H9 (cell line): ENCODE measurements around the gene DCDC2C. TPM values are rescaled to one million over a fixed set of nuclear protein-coding genes. Genes with fewer than 3 reads are reported as not detected.

Source experiments
- DNase-seq: peaks from one replicate; pipeline ENCODE4 v3.0.0-alpha.2; 2017
- H2AFZ ChIP-seq: one replicate; pipeline ENCODE4 v1.6.1; 2013; ENCODE audit warnings: mild to moderate bottlenecking, low read length, control low read depth, moderate library complexity
- H2AK5ac ChIP-seq: 2 replicates; pipeline ENCODE4 v1.6.1; 2013; ENCODE audit warnings: low read length, control low read depth, mixed read lengths; ENCODE audit not compliant: insufficient read length
- H2BK120ac ChIP-seq: one replicate; pipeline ENCODE4 v1.6.1; 2013; ENCODE audit warnings: low read depth, mild to moderate bottlenecking, low read length, control low read depth, inconsistent platforms; ENCODE audit not compliant: poor library complexity, severe bottlenecking
- H2BK12ac ChIP-seq: 2 replicates; pipeline ENCODE4 v1.6.1; 2013; ENCODE audit warnings: low read length, control low read depth, mixed read lengths, low read depth; ENCODE audit not compliant: insufficient read length
- H2BK15ac ChIP-seq: 2 replicates; pipeline ENCODE4 v1.6.1; 2013; ENCODE audit warnings: low read depth, low read length, control low read depth
- H2BK20ac ChIP-seq: one replicate; pipeline ENCODE4 v1.6.1; 2013; ENCODE audit warnings: low read depth, mild to moderate bottlenecking, low read length, control low read depth, inconsistent platforms; ENCODE audit not compliant: poor library complexity, severe bottlenecking
- H2BK5ac ChIP-seq: 2 replicates; pipeline ENCODE4 v1.6.1; 2013; ENCODE audit warnings: low read length, control low read depth, mixed read lengths; ENCODE audit not compliant: insufficient read length
- H3K14ac ChIP-seq: 2 replicates; pipeline ENCODE4 v1.6.1; 2013; ENCODE audit warnings: low read length, control low read depth; ENCODE audit not compliant: insufficient read depth
- H3K18ac ChIP-seq: 2 replicates; pipeline ENCODE4 v1.6.1; 2013; ENCODE audit warnings: low read depth, mild to moderate bottlenecking, mixed read lengths, low read length, control low read depth; ENCODE audit not compliant: insufficient read length
- H3K23ac ChIP-seq: 2 replicates; pipeline ENCODE4 v1.6.1; 2013; ENCODE audit warnings: low read length, control low read depth, mixed read lengths, low read depth; ENCODE audit not compliant: insufficient read length
- H3K23me2 ChIP-seq: 2 replicates; pipeline ENCODE4 v1.6.1; 2013; ENCODE audit warnings: low read depth, mild to moderate bottlenecking, mixed read lengths, low read length, control low read depth; ENCODE audit not compliant: insufficient read length, poor library complexity, severe bottlenecking
- H3K27ac ChIP-seq: 2 replicates; pipeline ENCODE4 v1.5.1; 2013; ENCODE audit warnings: low read length, control low read depth, mixed read lengths, low read depth; ENCODE audit not compliant: insufficient read length
- H3K27me3 ChIP-seq: 2 replicates; pipeline ENCODE4 v1.6.1; 2013; ENCODE audit warnings: low read length, control low read depth, inconsistent platforms; ENCODE audit not compliant: insufficient read depth
- H3K4ac ChIP-seq: 2 replicates; pipeline ENCODE4 v1.6.1; 2013; ENCODE audit warnings: low read depth, mild to moderate bottlenecking, control low read depth, inconsistent platforms, low read length, moderate library complexity
- H3K4me1 ChIP-seq: 2 replicates; pipeline ENCODE4 v1.6.1; 2013; ENCODE audit warnings: low read length, control low read depth, inconsistent platforms; ENCODE audit not compliant: insufficient read depth
- H3K4me2 ChIP-seq: 2 replicates; pipeline ENCODE4 v1.6.1; 2013; ENCODE audit warnings: low read length, control low read depth, mixed read lengths; ENCODE audit not compliant: insufficient read length, insufficient read depth
- H3K56ac ChIP-seq: 2 replicates; pipeline ENCODE4 v1.6.1; 2013; ENCODE audit warnings: low read depth, mild to moderate bottlenecking, mixed read lengths, low read length, control low read depth; ENCODE audit not compliant: insufficient read length
- H3K79me1 ChIP-seq: 2 replicates; pipeline ENCODE4 v1.6.1; 2013; ENCODE audit warnings: low read depth, mild to moderate bottlenecking, moderate library complexity, low read length, control low read depth, inconsistent platforms; ENCODE audit not compliant: insufficient read depth, poor library complexity, severe bottlenecking
- H3K79me2 ChIP-seq: 2 replicates; pipeline ENCODE4 v1.6.1; 2013; ENCODE audit warnings: low read length, control low read depth, inconsistent platforms; ENCODE audit not compliant: insufficient read depth
- H3K9ac ChIP-seq: 2 replicates; pipeline ENCODE4 v1.6.1; 2013; ENCODE audit warnings: low read length, control low read depth, mixed read lengths; ENCODE audit not compliant: insufficient read length; ENCODE audit errors: extremely low read depth
- H3K9me3 ChIP-seq: one replicate; pipeline ENCODE4 v1.6.1; 2013; ENCODE audit warnings: low read depth, low read length, inconsistent platforms; ENCODE audit not compliant: control insufficient read depth
- H3T11ph ChIP-seq: one replicate; pipeline ENCODE4 v1.6.1; 2013; ENCODE audit warnings: mild to moderate bottlenecking, low read length, control low read depth, inconsistent platforms
- H4K20me1 ChIP-seq: one replicate; pipeline ENCODE4 v1.6.1; 2013; ENCODE audit not compliant: control insufficient read depth, insufficient read length, insufficient read depth
- H4K5ac ChIP-seq: 2 replicates; pipeline ENCODE4 v1.6.1; 2013; ENCODE audit warnings: low read depth, mild to moderate bottlenecking, mixed read lengths, low read length, control low read depth; ENCODE audit not compliant: insufficient read length
- H4K8ac ChIP-seq: replicated peaks from 2 replicates; pipeline ENCODE4 v1.6.1; 2013; ENCODE audit warnings: low read length, control low read depth, mixed read lengths, low read depth; ENCODE audit not compliant: insufficient read length
- H4K91ac ChIP-seq: 2 replicates; pipeline ENCODE4 v1.6.1; 2013; ENCODE audit warnings: low read depth, mild to moderate bottlenecking, moderate library complexity, mixed read lengths, low read length, control low read depth; ENCODE audit not compliant: insufficient read length
- H3K27ac Mint-ChIP-seq, 3 experiments: 2 replicates in 2 of 3; 3 replicates in 1 of 3; pipeline ENCODE4 v1.8.0; 2020 to 2021; ENCODE audit warnings: mixed read lengths in 3 of 3, mild to moderate bottlenecking in 1 of 3, moderate library complexity in 1 of 3
- H3K27me3 Mint-ChIP-seq: 2 replicates; pipeline ENCODE4 v1.8.0; 2021; ENCODE audit warnings: low read depth, mild to moderate bottlenecking, moderate library complexity, mixed read lengths
- H3K36me3 Mint-ChIP-seq, 3 experiments: 2 replicates in 2 of 3; 3 replicates in 1 of 3; pipeline ENCODE4 v1.8.0; 2020 to 2021; ENCODE audit warnings: low read depth in 3 of 3, mixed read lengths in 3 of 3; ENCODE audit not compliant: insufficient read depth in 1 of 3
- H3K4me1 Mint-ChIP-seq, 2 experiments: 2 replicates each; pipeline ENCODE4 v1.8.0; 2020; ENCODE audit warnings: mixed read lengths in 2 of 2
- H3K4me3 Mint-ChIP-seq, 2 experiments: 2 replicates in 1 of 2; 3 replicates in 1 of 2; pipeline ENCODE4 v1.8.0; 2020 to 2021; ENCODE audit warnings: mild to moderate bottlenecking in 2 of 2, mixed read lengths in 2 of 2, moderate library complexity in 1 of 2
- H3K9me3 Mint-ChIP-seq, 2 experiments: 2 replicates in 1 of 2; 3 replicates in 1 of 2; pipeline ENCODE4 v1.8.0; 2020; ENCODE audit warnings: mild to moderate bottlenecking in 2 of 2, mixed read lengths in 2 of 2, moderate library complexity in 1 of 2
- WGBS: extraction: QIAGEN DNeasy Blood & Tissue Kit; methylation state at CpG from one replicate; pipeline ENCODE4 v1.1.7; 2013; ENCODE audit warnings: missing lambda C conversion rate, low lambda C conversion rate, mixed read lengths; ENCODE audit not compliant: insufficient read length; ENCODE audit errors: extremely low coverage; 5-methylcytosine and 5-hydroxymethylcytosine counted together
- total RNA-seq: library from RNA; stranded (reverse); gene quantifications from 2 replicates; pipeline ENCODE4 v1.2.1, GENCODE V29; 2021
- TF ChIP-seq, protein P1 (sequence below): fragments of 200-600 bp; sonication (generic); conservative IDR thresholded peaks from 3 replicates; pipeline ENCODE4 v1.8.0; 2021; ENCODE audit warnings: antibody characterized with exemption, mild to moderate bottlenecking

Gene DCDC2C
- total RNA-seq, 1 experiment from 2014 or later: not detected

GRCh38 chr2:3895021-3895420, 191.6 kb downstream of the DCDC2C start:
- Histone ChIP-seq H3K23me2 (no peaks in the 10 kb centered on the region), H2BK5ac (no peak overlapping the region), H4K8ac (no peak overlapping the region), H3K14ac (no peak overlapping the region), H4K20me1 (no peaks in the 10 kb centered on the region), H4K5ac (no peak overlapping the region), H3K56ac (no peak overlapping the region), H3K9ac (no peak overlapping the region), H4K91ac (no peak overlapping the region), H3K9me3 (no peaks in the 10 kb centered on the region), H2AK5ac (no peak overlapping the region), H2AFZ (no peak overlapping the region), H3K4ac (no peak overlapping the region), H3T11ph (no peak overlapping the region), H3K4me2 (no peak overlapping the region), H3K27ac (no peak overlapping the region), H3K79me1 (no peaks in the 10 kb centered on the region), H2BK20ac (no peak overlapping the region), H2BK120ac (no peak overlapping the region), H2BK15ac (no peak overlapping the region), H3K18ac (no peak overlapping the region), H3K23ac (no peak overlapping the region), H3K4me1 (no peaks in the 10 kb centered on the region), H3K79me2 (no peaks in the 10 kb centered on the region), H3K27me3 (no peaks in the 10 kb centered on the region), H2BK12ac (no peak overlapping the region)
- DNase-seq: no peak
- H3K36me3 Mint-ChIP-seq: no peaks in the 10 kb centered on the region; a peak in 2 of 7 replicates
- peaks cover 4% of the 10 kb centered on the region; the same call in 1 of the 2 replicates for H3K27me3 Mint-ChIP-seq
- H3K4me1 Mint-ChIP-seq: no peaks in the 10 kb centered on the region
- H3K27ac Mint-ChIP-seq: no peak overlapping the region
- H3K9me3 Mint-ChIP-seq: peaks cover 18 to 19% of the 10 kb centered on the region in 2 experiments; a peak in 4 of 5 replicates
- H3K4me3 Mint-ChIP-seq: no peak overlapping the region
- WGBS: no CpG with 5 or more reads among the region's 2 CpGs
- TF ChIP-seq, protein P1, sequence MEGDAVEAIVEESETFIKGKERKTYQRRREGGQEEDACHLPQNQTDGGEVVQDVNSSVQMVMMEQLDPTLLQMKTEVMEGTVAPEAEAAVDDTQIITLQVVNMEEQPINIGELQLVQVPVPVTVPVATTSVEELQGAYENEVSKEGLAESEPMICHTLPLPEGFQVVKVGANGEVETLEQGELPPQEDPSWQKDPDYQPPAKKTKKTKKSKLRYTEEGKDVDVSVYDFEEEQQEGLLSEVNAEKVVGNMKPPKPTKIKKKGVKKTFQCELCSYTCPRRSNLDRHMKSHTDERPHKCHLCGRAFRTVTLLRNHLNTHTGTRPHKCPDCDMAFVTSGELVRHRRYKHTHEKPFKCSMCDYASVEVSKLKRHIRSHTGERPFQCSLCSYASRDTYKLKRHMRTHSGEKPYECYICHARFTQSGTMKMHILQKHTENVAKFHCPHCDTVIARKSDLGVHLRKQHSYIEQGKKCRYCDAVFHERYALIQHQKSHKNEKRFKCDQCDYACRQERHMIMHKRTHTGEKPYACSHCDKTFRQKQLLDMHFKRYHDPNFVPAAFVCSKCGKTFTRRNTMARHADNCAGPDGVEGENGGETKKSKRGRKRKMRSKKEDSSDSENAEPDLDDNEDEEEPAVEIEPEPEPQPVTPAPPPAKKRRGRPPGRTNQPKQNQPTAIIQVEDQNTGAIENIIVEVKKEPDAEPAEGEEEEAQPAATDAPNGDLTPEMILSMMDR: no peak

Other genes with a start within 250 kb of the DCDC2C start
- 23.4 and 25.4 TPM in 2 replicates for gene ADI1, start 184.0 kb upstream of the DCDC2C start, total RNA-seq
- 40.4 and 42.0 TPM in 2 replicates for gene RNASEH1, start 145.2 kb upstream of the DCDC2C start, total RNA-seq
- gene RPS7, start 128.3 kb upstream of the DCDC2C start, total RNA-seq: 2,120 and 2,130 TPM in 2 replicates
- gene COLEC11, start 108.5 kb upstream of the DCDC2C start, total RNA-seq: 0.39 TPM in 1 of 2 replicates, not detected in the other
- gene ALLC, start 45.4 kb upstream of the DCDC2C start, total RNA-seq: not detected in 2 replicates